Measurements from ENCODE around the gene RAPSN.

GRCh38 chr11:47451436-47451835 lies 2.5 kb upstream of the RAPSN start:
- TF ChIP-seq EZH2 (IDR thresholded peaks at IDR 0.05), result no peak
- TF ChIP-seq CTCF (IDR thresholded peaks at IDR 0.05), result no peak

Measured in neural progenitor cell (in vitro differentiated cells).